ENCODE data around the gene DIPK1A.
"Not testable (repeated sequence)": the region's sequence is repeated elsewhere in the genome, so short reads cannot be mapped to it uniquely, and the experiment has no call there.

The DIPK1A gene

GRCh38 chr1:92985101-92985500, 23.8 kb upstream of the DIPK1A start:
- intact Hi-C loops (cut with DNase I), result no loop called here
- no peak for DNase-seq

- intact Hi-C loops (cut with DNase I), result no loop called here
- no peak for DNase-seq
Measured at GRCh38 chr1:92980732-92981647, 19.7 kb upstream of the DIPK1A start.

GRCh38 chr1:92975551-92976232, 14.4 kb upstream of the DIPK1A start:
- DNase-seq, result peak in 3 of 10 donors; percentile 25 to 55 (median 40)
- intact Hi-C loops (cut with DNase I), result no loop called here

- DNase-seq, result not testable (repeated sequence)
Measured at GRCh38 chr1:92974112-92974511, 12.8 kb upstream of the DIPK1A start.

GRCh38 chr1:92973203-92973897, 12.1 kb upstream of the DIPK1A start:
- DNase-seq, result no peak
- intact Hi-C loops (cut with DNase I), result no loop called here

More at GRCh38 chr1:92974112-92974511, 12.8 kb upstream of the DIPK1A start:
- intact Hi-C loops (cut with DNase I), result not testable (repeated sequence)

GRCh38 chr1:92972409-92973129, 11.3 kb upstream of the DIPK1A start:
- DNase-seq, result no peak
- intact Hi-C loops (cut with DNase I), result no loop called here

- intact Hi-C loops (cut with DNase I), result not testable (repeated sequence)
- DNase-seq, result peak in 1 of 10 donors; percentile 35
Measured at GRCh38 chr1:92971932-92972331, 10.7 kb upstream of the DIPK1A start.

- DNase-seq, result no peak
- intact Hi-C loops (cut with DNase I), result no loop called here
Measured at GRCh38 chr1:92970990-92971689, 9.9 kb upstream of the DIPK1A start.

GRCh38 chr1:92969517-92969916, 8.3 kb upstream of the DIPK1A start:
- intact Hi-C loops (cut with DNase I), result no loop called here
- no peak for DNase-seq

- intact Hi-C loops (cut with DNase I), result no loop called here
- no peak for DNase-seq
Measured at GRCh38 chr1:92968138-92969032, 7.1 kb upstream of the DIPK1A start.

- intact Hi-C loops (cut with DNase I), result no loop called here
Measured at GRCh38 chr1:92964998-92965397, 3.7 kb upstream of the DIPK1A start.

GRCh38 chr1:92964316-92964715, 3.1 kb upstream of the DIPK1A start:
- intact Hi-C loops (cut with DNase I), result no loop called here
- no peak for DNase-seq

More at GRCh38 chr1:92964998-92965397, 3.7 kb upstream of the DIPK1A start:
- peak in 1 of 10 donors; percentile 50 for DNase-seq

GRCh38 chr1:92961896-92962752, 862 bp upstream of the DIPK1A start:
- DNase-seq, result peak in 4 of 10 donors; percentile 23 to 47 (median 28)
- intact Hi-C loops (cut with DNase I), result loop anchor here (2.0 kb wide), 2 partner anchors 17 to 33 kb away; no protein-coding TSS in a partner anchor

- DNase-seq, result peak; percentile 43 to 95 (median 72)
- intact Hi-C loops (cut with DNase I), result loop anchor here (1.0 to 2.0 kb wide), 3 partner anchors 16 to 101 kb away; no protein-coding TSS in a partner anchor
Measured at GRCh38 chr1:92960395-92961130, 699 bp downstream of the DIPK1A start.

GRCh38 chr1:92958203-92958970, 2.9 kb downstream of the DIPK1A start:
- intact Hi-C loops (cut with DNase I), result no loop called here
- DNase-seq, result no peak
